ENCODE data around the gene UBR4. TPM values are rescaled to one million over a fixed set of nuclear protein-coding genes. Genes with fewer than 3 reads are reported as not detected.

Gene UBR4
- total RNA-seq, 1 donor from 2014 or later = 66.1 TPM

GRCh38 chr1:19130468-19130867, 79.6 kb downstream of the UBR4 start:
- FAIRE-seq (no peak), DNase-seq (ENCODE audit: low read depth) (no peak)
- no peak for TF ChIP-seq CTCF (IDR thresholded peaks at IDR 0.05; ENCODE audit: insufficient read depth, low read length, severe bottlenecking)
- Histone ChIP-seq H3K36me3 (ENCODE audit: control insufficient read depth, insufficient read depth, low read length) (peaks cover 23% of the 10 kb centered on the region), H3K27me3 (ENCODE audit: control insufficient read depth, insufficient read depth, low read length) (no peaks in the 10 kb centered on the region), H3K4me3 (ENCODE audit: low read depth, low read length) (no peak overlapping the region)

- FAIRE-seq (no peak), DNase-seq (ENCODE audit: low read depth) (no peak)
- no peak for TF ChIP-seq CTCF (IDR thresholded peaks at IDR 0.05; ENCODE audit: insufficient read depth, low read length, severe bottlenecking)
- Histone ChIP-seq H3K27me3 (ENCODE audit: control insufficient read depth, insufficient read depth, low read length) (no peaks in the 10 kb centered on the region), H3K36me3 (ENCODE audit: control insufficient read depth, insufficient read depth, low read length) (peaks cover 29% of the 10 kb centered on the region), H3K4me3 (ENCODE audit: low read depth, low read length) (no peak overlapping the region)
Measured at GRCh38 chr1:19128968-19129514, 81.0 kb downstream of the UBR4 start.

- Histone ChIP-seq H3K4me3 (ENCODE audit: low read depth, low read length) (no peak overlapping the region), H3K27me3 (ENCODE audit: control insufficient read depth, insufficient read depth, low read length) (no peaks in the 10 kb centered on the region), H3K36me3 (ENCODE audit: control insufficient read depth, insufficient read depth, low read length) (peaks cover 56% of the 10 kb centered on the region)
- FAIRE-seq (no peak), DNase-seq (ENCODE audit: low read depth) (no peak)
- no peak for TF ChIP-seq CTCF (IDR thresholded peaks at IDR 0.05; ENCODE audit: insufficient read depth, low read length, severe bottlenecking)
Measured at GRCh38 chr1:19124273-19124672, 85.8 kb downstream of the UBR4 start.

GRCh38 chr1:19123837-19124236, 86.2 kb downstream of the UBR4 start:
- Histone ChIP-seq H3K36me3 (ENCODE audit: control insufficient read depth, insufficient read depth, low read length) (peaks cover 55% of the 10 kb centered on the region), H3K27me3 (ENCODE audit: control insufficient read depth, insufficient read depth, low read length) (no peaks in the 10 kb centered on the region), H3K4me3 (ENCODE audit: low read depth, low read length) (no peak overlapping the region)
- TF ChIP-seq CTCF (IDR thresholded peaks at IDR 0.05; ENCODE audit: insufficient read depth, low read length, severe bottlenecking) = no peak
- FAIRE-seq = no peak
- DNase-seq (ENCODE audit: low read depth) = no peak

GRCh38 chr1:19122668-19123067, 87.4 kb downstream of the UBR4 start:
- DNase-seq (ENCODE audit: low read depth) = peak; percentile 33
- H3K4me3 ChIP-seq (ENCODE audit: low read depth, low read length) = no peak overlapping the region
- peaks cover 51% of the 10 kb centered on the region for H3K36me3 ChIP-seq (ENCODE audit: control insufficient read depth, insufficient read depth, low read length)
- H3K27me3 ChIP-seq (ENCODE audit: control insufficient read depth, insufficient read depth, low read length) = no peaks in the 10 kb centered on the region
- TF ChIP-seq CTCF (IDR thresholded peaks at IDR 0.05; ENCODE audit: insufficient read depth, low read length, severe bottlenecking) = no peak
- no peak for FAIRE-seq

- DNase-seq (ENCODE audit: low read depth) (no peak), FAIRE-seq (no peak)
- no peak for TF ChIP-seq CTCF (IDR thresholded peaks at IDR 0.05; ENCODE audit: insufficient read depth, low read length, severe bottlenecking)
- Histone ChIP-seq H3K4me3 (ENCODE audit: low read depth, low read length) (no peak overlapping the region), H3K27me3 (ENCODE audit: control insufficient read depth, insufficient read depth, low read length) (no peaks in the 10 kb centered on the region), H3K36me3 (ENCODE audit: control insufficient read depth, insufficient read depth, low read length) (peaks cover 42% of the 10 kb centered on the region)
Measured at GRCh38 chr1:19121192-19121591, 88.9 kb downstream of the UBR4 start.
